ENCODE data around the gene PLOD3. TPM values are rescaled to one million over a fixed set of nuclear protein-coding genes. Genes with fewer than 3 reads are reported as not detected.
A peak's percentile ranks its signal among the peaks of the same experiment; 100 is the strongest.

The PLOD3 gene
- total and polyA plus RNA-seq, 2 of the 8 experiments (the other 6 are each of a cell fraction or from before 2014, with no cell fraction given): 28.4 to 47.2 TPM

DNA sequence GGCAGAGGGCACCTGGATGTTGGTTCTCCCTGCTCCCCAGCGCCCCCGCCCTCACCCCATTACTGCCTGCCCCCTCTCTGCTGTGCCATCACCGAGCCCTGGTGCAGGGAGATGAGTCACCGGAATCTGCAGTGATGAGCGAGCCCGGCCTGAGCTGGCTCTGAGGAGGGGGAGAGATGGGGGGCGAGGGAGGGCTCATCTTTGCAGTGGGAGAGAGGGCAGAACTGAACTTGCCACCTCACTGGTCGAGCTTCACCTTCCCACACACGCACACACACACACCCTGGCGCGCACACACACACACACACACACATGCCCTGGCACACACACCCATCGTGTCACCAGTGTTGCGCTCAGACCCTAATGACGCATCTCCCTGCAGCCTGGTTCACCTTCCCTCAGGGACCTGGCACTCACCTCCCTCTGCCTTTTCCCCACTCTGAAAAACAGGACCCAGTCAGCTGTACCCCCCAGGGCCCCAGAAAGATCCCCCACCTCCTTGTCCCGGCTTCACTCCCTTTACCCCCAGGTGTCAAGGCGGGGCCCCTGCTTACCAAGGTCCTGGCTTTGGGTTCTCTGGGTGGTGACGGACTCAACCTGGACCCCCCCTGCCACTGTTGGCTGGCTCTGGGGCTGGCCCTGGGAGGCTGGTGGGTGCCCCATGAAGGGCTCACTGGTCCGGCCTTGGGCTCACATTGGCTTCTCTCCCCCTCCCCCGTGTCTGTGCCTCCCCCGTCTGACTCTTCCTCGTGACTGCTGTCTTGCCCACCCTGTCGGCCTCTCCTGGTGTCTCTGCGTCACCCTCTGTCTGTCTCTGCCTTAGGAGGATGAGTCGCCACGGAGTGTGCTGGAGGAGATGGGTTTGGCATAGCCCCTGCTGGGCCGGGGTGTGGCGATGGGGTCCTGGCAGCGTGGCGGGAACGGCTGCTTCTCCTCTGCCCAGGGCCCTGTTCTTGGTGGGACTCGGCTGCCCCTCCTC lies 57.4 kb downstream of the PLOD3 start:
- Histone ChIP-seq H3K56ac (replicated peaks; ENCODE audit: insufficient read length, low read depth, low read length) (no peak overlapping the region), H3K14ac (ENCODE audit: insufficient read length) (no peak overlapping the region), H2BK20ac (ENCODE audit: low read length) (peak overlapping the region; percentile 80), H3K27ac (ENCODE audit: low read depth, low read length) (no peak overlapping the region), H3K36me3 (ENCODE audit: control insufficient read depth in 2 of 4, insufficient read depth in 4 of 4, low read length in 3 of 4) (peaks cover 0 to 3% (median 1%) of the 10 kb centered on the region in 4 experiments; a peak in 3 of 8 replicates), H3K9me3 (ENCODE audit: insufficient read depth in 2 of 2, low read depth in 1 of 2, low read length in 1 of 2) (no peaks in the 10 kb centered on the region), H3K27me3 (replicated peaks in 1 of 4; ENCODE audit: control insufficient read depth in 3 of 4, extremely low read depth in 1 of 4, insufficient read depth in 3 of 4, low read length in 3 of 4) (peaks cover 3 to 22% (median 13%) of the 10 kb centered on the region in 4 experiments), H3K79me1 (ENCODE audit: low read depth, low read length) (no peaks in the 10 kb centered on the region), H3K4ac (replicated peaks; ENCODE audit: insufficient read length, low read depth, low read length) (no peak overlapping the region), H3K4me1 (replicated peaks in 1 of 4; ENCODE audit: control insufficient read depth in 3 of 4, insufficient read depth in 4 of 4, low read length in 3 of 4) (peaks cover 18 to 52% (median 36%) of the 10 kb centered on the region in 4 experiments), H3K9ac (replicated peaks in 1 of 4; ENCODE audit: extremely low read depth in 1 of 4, low read depth in 3 of 4, low read length in 3 of 4) (no peak overlapping the region), H2BK12ac (ENCODE audit: low read depth, low read length) (peak overlapping the region; percentile 99; the same call in 1 of the 2 replicates), H3K4me3 (ENCODE audit: extremely low read depth in 1 of 4, insufficient read depth in 2 of 4, low read depth in 3 of 4, low read length in 4 of 4) (no peak overlapping the region), H3K4me2 (ENCODE audit: insufficient read depth in 1 of 2, low read depth in 2 of 2, low read length in 2 of 2) (peak overlapping the region in 1 of 2 experiments; percentile 44; a peak in 1 of 4 replicates), H3K18ac (ENCODE audit: extremely low read depth, low read length) (peak overlapping the region; percentile 51; the same call in 1 of the 2 replicates), H3K79me2 (ENCODE audit: control insufficient read depth in 1 of 2, insufficient read depth in 2 of 2, low read length in 2 of 2) (0 out of 4 replicates have a peak, but pooled peaks cover 0 to 4% of the 10 kb centered on the region in 2 experiments), H2BK120ac (replicated peaks; ENCODE audit: low read depth, low read length) (no peak overlapping the region), H3K23me2 (ENCODE audit: low read depth, low read length) (peaks cover 18% of the 10 kb centered on the region; the same call in 1 of the 2 replicates), H4K91ac (replicated peaks; ENCODE audit: insufficient read length, low read length) (peak overlapping the region; percentile 70), H2BK15ac (ENCODE audit: low read length) (peak overlapping the region; percentile 100), H4K5ac (ENCODE audit: insufficient read length, low read depth, low read length) (no peak overlapping the region), H3K23ac (ENCODE audit: insufficient read length) (no peak overlapping the region), H2BK5ac (ENCODE audit: low read depth, low read length) (peak overlapping the region; percentile 93; the same call in 1 of the 2 replicates), H4K8ac (ENCODE audit: extremely low read depth, insufficient read depth, low read length) (no peak overlapping the region), H4K20me1 (replicated peaks in 1 of 2; ENCODE audit: control insufficient read depth in 1 of 2, insufficient read depth in 2 of 2, low read length in 2 of 2) (peaks cover 4 to 5% of the 10 kb centered on the region in 2 experiments), H2AK5ac (ENCODE audit: low read depth, low read length) (no peak overlapping the region; the same call in 1 of the 2 replicates), H2AFZ (ENCODE audit: low read length) (no peak overlapping the region)
- CTCF ChIA-PET (ENCODE audit: partially characterized antibody): interaction anchor here (0.7 to 7.6 kb wide), 11 partner anchors 10 to 842 kb away, joined by 3 to 115 read pairs (median 3); partner anchors contain the start of gene ACHE
- WGBS, 2 experiments (ENCODE audit: extremely low coverage in 1 of 2, insufficient coverage in 1 of 2, insufficient read length in 1 of 2, insufficient replicate concordance in 2 of 2, low coverage in 1 of 2, low lambda C conversion rate in 2 of 2, missing lambda C conversion rate in 1 of 2): 64% methylated on average over 25 of the region's 31 CpGs; no CpG with 5 or more reads in 1 of the 2 experiments
- POLR2A ChIA-PET (ENCODE audit: partially characterized antibody): interaction anchor here (0.6 to 4.0 kb wide), 3 partner anchors 8 to 581 kb away, joined by 3 to 20 read pairs (median 10); no protein-coding TSS in a partner anchor
- TF ChIP-seq EZH2 (IDR thresholded peaks at IDR 0.05; ENCODE audit: low read depth, low read length, severe bottlenecking): peak; percentile 8
- TF ChIP-seq, protein P1, sequence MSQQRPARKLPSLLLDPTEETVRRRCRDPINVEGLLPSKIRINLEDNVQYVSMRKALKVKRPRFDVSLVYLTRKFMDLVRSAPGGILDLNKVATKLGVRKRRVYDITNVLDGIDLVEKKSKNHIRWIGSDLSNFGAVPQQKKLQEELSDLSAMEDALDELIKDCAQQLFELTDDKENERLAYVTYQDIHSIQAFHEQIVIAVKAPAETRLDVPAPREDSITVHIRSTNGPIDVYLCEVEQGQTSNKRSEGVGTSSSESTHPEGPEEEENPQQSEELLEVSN (IDR thresholded peaks at IDR 0.05): no peak
- no peak for TF ChIP-seq POLR2A (IDR thresholded peaks at IDR 0.05; ENCODE audit: control extremely low read depth in 1 of 2, low read depth in 2 of 2, low read length in 2 of 2)
- TF ChIP-seq CREB1 (IDR thresholded peaks at IDR 0.05): no peak
- no peak for TF ChIP-seq SIN3A (conservative IDR thresholded peaks at IDR 0.05 in 1 of 2, IDR thresholded peaks at IDR 0.05 in 1 of 2; ENCODE audit: low read depth in 1 of 2, low read length in 2 of 2)
- no peak for TF ChIP-seq RBBP5 (IDR thresholded peaks at IDR 0.05; ENCODE audit: borderline replicate concordance, low read depth, low read length)
- no peak for TF ChIP-seq RXRA (IDR thresholded peaks at IDR 0.05; ENCODE audit: insufficient read depth, low read depth, low read length)
- FAIRE-seq (no peak), DNase-seq (ENCODE audit: low read depth in 1 of 2, low spot score in 2 of 2) (no peak)
